ENCODE results near the gene FBXO48.
"Not testable (repeated sequence)": the region's sequence is repeated elsewhere in the genome, so short reads cannot be mapped to it uniquely, and the experiment has no call there.

Gene FBXO48

GRCh38 chr2:68469935-68470334 lies 2.8 kb upstream of the FBXO48 start:
- DNase-seq = no peak

- no peak for DNase-seq
These were observed 1.7 kb upstream of the FBXO48 start for GRCh38 chr2:68468801-68469200.

- DNase-seq = no peak
These were observed 367 bp downstream of the FBXO48 start for GRCh38 chr2:68466778-68467076.

GRCh38 chr2:68466361-68466777 lies 725 bp downstream of the FBXO48 start:
- peak; percentile 66 for DNase-seq

- no peak for DNase-seq
These were observed 1.8 kb downstream of the FBXO48 start for GRCh38 chr2:68465081-68465916.

GRCh38 chr2:68464651-68465050 lies 2.4 kb downstream of the FBXO48 start:
- DNase-seq = no peak

- no peak for DNase-seq
These were observed 3.7 kb downstream of the FBXO48 start for GRCh38 chr2:68463287-68463877.

GRCh38 chr2:68458981-68459380 lies 8.1 kb downstream of the FBXO48 start:
- no peak for DNase-seq

GRCh38 chr2:68456198-68456597 lies 10.9 kb downstream of the FBXO48 start:
- DNase-seq = no peak

GRCh38 chr2:68454719-68455118 lies 12.4 kb downstream of the FBXO48 start:
- no peak for DNase-seq

- no peak for DNase-seq
These were observed 13.2 kb downstream of the FBXO48 start for GRCh38 chr2:68453761-68454360.

- DNase-seq = no peak
These were observed 14.8 kb downstream of the FBXO48 start for GRCh38 chr2:68452158-68452900.

- no peak for DNase-seq
These were observed 18.1 kb downstream of the FBXO48 start for GRCh38 chr2:68448671-68449653.

GRCh38 chr2:68447118-68447517 lies 20.0 kb downstream of the FBXO48 start:
- DNase-seq = no peak

- not testable (repeated sequence) for DNase-seq
These were observed 20.7 kb downstream of the FBXO48 start for GRCh38 chr2:68446425-68446824.

GRCh38 chr2:68441994-68442322 lies 25.1 kb downstream of the FBXO48 start:
- DNase-seq = no peak

GRCh38 chr2:68441179-68441993 lies 25.7 kb downstream of the FBXO48 start:
- DNase-seq = peak; percentile 61

- DNase-seq = no peak
These were observed 28.4 kb downstream of the FBXO48 start for GRCh38 chr2:68438455-68439303.

GRCh38 chr2:68436270-68436669 lies 30.8 kb downstream of the FBXO48 start:
- no peak for DNase-seq

- no peak for DNase-seq
These were observed 31.5 kb downstream of the FBXO48 start for GRCh38 chr2:68435615-68436014.

- DNase-seq = no peak
These were observed 32.1 kb downstream of the FBXO48 start for GRCh38 chr2:68434981-68435380.
